Measurements from ENCODE around the gene CCDC188.
A peak's percentile ranks its signal among the peaks of the same experiment; 100 is the strongest.
"Not testable (repeated sequence)": the region's sequence is repeated elsewhere in the genome, so short reads cannot be mapped to it uniquely, and the experiment has no call there.

Gene CCDC188

DNA sequence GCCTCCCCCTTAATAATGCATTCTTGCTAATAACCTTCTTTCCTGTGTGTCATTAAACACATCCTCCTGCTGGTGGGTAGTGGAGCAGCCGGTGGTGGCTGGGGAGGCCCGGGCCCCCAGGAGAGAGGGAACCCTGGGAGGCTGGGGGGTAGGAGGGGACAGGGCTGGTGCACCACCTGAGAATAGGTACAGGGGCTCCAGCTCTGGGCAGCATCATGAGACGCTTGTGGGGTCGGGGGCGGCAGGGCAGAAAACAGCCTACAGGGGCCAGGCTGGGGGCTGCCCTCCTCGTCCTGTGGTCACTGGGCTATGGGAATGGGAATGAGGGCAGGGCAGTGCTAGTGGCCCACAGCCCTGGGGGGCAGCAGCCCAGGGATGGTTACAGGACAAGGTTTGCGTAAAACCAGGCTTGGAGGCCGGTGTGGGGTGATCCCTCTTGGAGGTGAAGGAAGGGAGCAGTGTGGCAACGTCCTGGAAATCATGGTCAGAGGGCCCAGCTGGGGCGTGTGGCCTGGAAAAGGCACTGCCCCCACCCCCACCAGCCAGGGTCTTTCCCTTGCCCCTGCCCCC is 18.5 kb upstream of the CCDC188 start:
- H3K27ac Mint-ChIP-seq = no peak overlapping the region
- no peak overlapping the region for H3K4me3 Mint-ChIP-seq
- H3K4me1 Mint-ChIP-seq (ENCODE audit: low read depth) = no peaks in the 10 kb centered on the region
- H3K27me3 Mint-ChIP-seq (ENCODE audit: low read depth) = no peaks in the 10 kb centered on the region
- no peak for DNase-seq (ENCODE audit: low spot score)
- H3K9me3 Mint-ChIP-seq = peaks cover 1% of the 10 kb centered on the region
- no peaks in the 10 kb centered on the region for H3K36me3 Mint-ChIP-seq (ENCODE audit: low read depth)

DNA sequence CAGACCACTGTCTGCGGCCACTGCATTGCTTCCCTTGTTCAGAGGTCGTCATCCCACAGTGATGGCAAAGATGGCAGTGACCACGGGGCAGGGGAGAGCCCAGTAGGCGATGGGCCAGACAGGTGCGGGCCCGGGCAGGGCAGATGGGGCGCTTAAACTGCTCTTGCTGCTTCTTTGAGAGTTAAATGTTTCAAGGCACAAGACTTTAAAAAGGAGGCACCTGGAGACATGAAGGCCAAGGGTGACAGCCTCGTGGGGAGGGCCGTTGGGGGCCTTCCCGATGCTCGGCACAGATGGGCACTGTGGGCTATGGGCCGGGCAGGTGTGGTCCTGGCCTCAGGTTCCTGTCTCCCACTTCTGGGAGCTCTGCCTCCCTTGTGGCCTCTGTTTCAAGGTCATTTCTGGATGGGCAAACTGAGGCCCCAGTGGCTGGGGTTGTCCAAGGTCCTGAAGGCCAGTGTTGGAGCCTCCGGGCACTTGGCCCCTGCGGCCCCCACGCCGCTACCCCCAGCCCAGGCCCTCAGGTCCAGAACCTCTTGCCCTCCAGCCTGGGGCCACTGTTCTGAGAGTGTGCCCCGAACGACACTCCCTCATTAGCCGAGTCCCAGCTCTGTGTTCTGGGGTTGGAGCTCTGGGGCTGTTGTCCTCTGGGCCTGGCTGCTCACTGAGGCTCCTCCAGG is 16.9 kb upstream of the CCDC188 start:
- peaks cover 6% of the 10 kb centered on the region for H3K9me3 Mint-ChIP-seq
- no peak overlapping the region for H3K4me3 Mint-ChIP-seq
- no peak for DNase-seq (ENCODE audit: low spot score)
- H3K4me1 Mint-ChIP-seq (ENCODE audit: low read depth) = no peaks in the 10 kb centered on the region
- H3K36me3 Mint-ChIP-seq (ENCODE audit: low read depth) = no peaks in the 10 kb centered on the region
- H3K27ac Mint-ChIP-seq = no peak overlapping the region
- no peaks in the 10 kb centered on the region for H3K27me3 Mint-ChIP-seq (ENCODE audit: low read depth)

GRCh38 chr22:20166703-20167102 is 15.8 kb upstream of the CCDC188 start:
- Mint-ChIP-seq H3K4me3 (no peak overlapping the region), H3K9me3 (peaks cover 6% of the 10 kb centered on the region), H3K27me3 (ENCODE audit: low read depth) (no peaks in the 10 kb centered on the region), H3K4me1 (ENCODE audit: low read depth) (no peaks in the 10 kb centered on the region), H3K27ac (no peak overlapping the region), H3K36me3 (ENCODE audit: low read depth) (no peaks in the 10 kb centered on the region)
- DNase-seq (ENCODE audit: low spot score) = no peak

DNA sequence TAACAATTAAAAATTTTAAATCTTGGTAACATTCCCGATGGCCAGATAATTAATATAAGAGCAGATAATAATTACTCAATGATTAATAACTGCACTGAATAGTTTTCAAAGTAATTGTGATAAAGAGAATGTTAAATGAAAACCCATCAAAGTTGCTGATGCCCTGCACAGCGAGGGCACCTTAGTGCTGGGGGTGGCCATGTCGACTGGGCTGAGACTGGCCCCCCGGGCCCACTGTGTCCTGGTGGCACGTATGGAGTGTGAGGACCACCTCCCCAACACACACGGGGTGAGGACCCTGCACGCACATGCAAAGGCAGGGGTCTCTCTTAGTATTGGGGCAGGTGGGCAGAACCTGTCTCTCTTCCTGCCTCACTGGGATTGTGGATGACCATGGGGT is 15.1 kb upstream of the CCDC188 start:
- H3K36me3 Mint-ChIP-seq (ENCODE audit: low read depth) = no peaks in the 10 kb centered on the region
- peaks cover 6% of the 10 kb centered on the region for H3K9me3 Mint-ChIP-seq

DNA sequence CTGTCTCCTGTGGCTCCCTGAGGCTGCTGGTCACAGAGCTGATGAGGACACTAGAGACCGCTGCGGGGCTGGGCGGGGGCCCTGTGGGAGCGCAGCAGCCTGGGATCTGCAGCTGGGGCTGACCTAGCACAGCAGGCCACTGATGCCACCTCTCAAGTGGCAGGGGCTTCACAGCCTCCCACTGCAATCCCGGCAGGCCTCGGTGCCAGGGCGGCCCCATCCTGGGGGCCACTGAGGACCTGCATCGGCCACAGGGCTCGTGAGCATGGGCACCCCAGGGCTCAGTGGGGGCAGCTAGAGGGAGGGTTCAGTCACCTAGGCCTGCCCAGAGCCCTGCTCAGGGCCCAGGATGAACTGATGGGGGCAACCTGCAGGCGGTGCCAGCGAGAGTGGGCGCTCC is 14.6 kb upstream of the CCDC188 start:
- Mint-ChIP-seq H3K9me3 (peaks cover 6% of the 10 kb centered on the region), H3K4me3 (no peak overlapping the region), H3K27ac (no peak overlapping the region), H3K27me3 (ENCODE audit: low read depth) (no peaks in the 10 kb centered on the region), H3K36me3 (ENCODE audit: low read depth) (no peaks in the 10 kb centered on the region), H3K4me1 (ENCODE audit: low read depth) (no peaks in the 10 kb centered on the region)
- DNase-seq (ENCODE audit: low spot score) = no peak

More for the DNA sequence above, 15.1 kb upstream of the CCDC188 start:
- H3K27ac Mint-ChIP-seq = no peak overlapping the region
- no peak overlapping the region for H3K4me3 Mint-ChIP-seq
- no peak for DNase-seq (ENCODE audit: low spot score)
- H3K27me3 Mint-ChIP-seq (ENCODE audit: low read depth) = no peaks in the 10 kb centered on the region
- no peaks in the 10 kb centered on the region for H3K4me1 Mint-ChIP-seq (ENCODE audit: low read depth)

- Mint-ChIP-seq H3K4me3 (no peak overlapping the region), H3K9me3 (peaks cover 6% of the 10 kb centered on the region), H3K36me3 (ENCODE audit: low read depth) (no peaks in the 10 kb centered on the region), H3K4me1 (ENCODE audit: low read depth) (no peaks in the 10 kb centered on the region), H3K27ac (no peak overlapping the region), H3K27me3 (ENCODE audit: low read depth) (no peaks in the 10 kb centered on the region)
- no peak for DNase-seq (ENCODE audit: low spot score)
These were observed 14.0 kb upstream of the CCDC188 start for GRCh38 chr22:20164863-20165262.

GRCh38 chr22:20160041-20160440 is 9.2 kb upstream of the CCDC188 start:
- no peaks in the 10 kb centered on the region for H3K36me3 Mint-ChIP-seq (ENCODE audit: low read depth)
- no peak overlapping the region for H3K27ac Mint-ChIP-seq
- peaks cover 6% of the 10 kb centered on the region for H3K9me3 Mint-ChIP-seq
- no peak overlapping the region for H3K4me3 Mint-ChIP-seq
- H3K27me3 Mint-ChIP-seq (ENCODE audit: low read depth) = peaks cover 4% of the 10 kb centered on the region
- no peaks in the 10 kb centered on the region for H3K4me1 Mint-ChIP-seq (ENCODE audit: low read depth)
- no peak for DNase-seq (ENCODE audit: low spot score)

GRCh38 chr22:20159531-20159930 is 8.7 kb upstream of the CCDC188 start:
- H3K36me3 Mint-ChIP-seq (ENCODE audit: low read depth); H3K4me1 Mint-ChIP-seq (ENCODE audit: low read depth); H3K27me3 Mint-ChIP-seq (ENCODE audit: low read depth); H3K9me3 Mint-ChIP-seq; H3K4me3 Mint-ChIP-seq; DNase-seq (ENCODE audit: low spot score); H3K27ac Mint-ChIP-seq: not testable (repeated sequence)

DNA sequence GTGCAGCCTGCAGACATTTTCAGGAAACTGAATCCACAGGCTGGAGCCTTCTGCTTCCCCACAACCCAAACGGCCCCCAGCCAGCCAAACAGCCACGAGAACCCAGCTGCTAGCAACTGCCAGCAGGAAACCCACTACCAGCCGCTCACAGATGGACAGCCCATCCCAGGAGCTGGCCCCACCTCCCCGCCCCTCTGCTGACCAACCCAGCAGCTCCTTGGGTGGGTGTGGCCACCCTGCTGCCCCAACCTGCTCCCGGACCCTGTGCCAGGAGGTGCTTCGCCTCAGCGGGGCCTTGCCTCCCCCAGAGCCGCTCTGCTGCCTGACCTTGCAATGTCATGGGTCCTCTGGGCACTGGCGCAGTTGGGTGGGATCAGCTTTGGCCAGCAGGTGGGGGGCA is 8.2 kb upstream of the CCDC188 start:
- no peak for DNase-seq (ENCODE audit: low spot score)
- H3K36me3 Mint-ChIP-seq (ENCODE audit: low read depth) = no peaks in the 10 kb centered on the region
- peaks cover 4% of the 10 kb centered on the region for H3K27me3 Mint-ChIP-seq (ENCODE audit: low read depth)
- H3K27ac Mint-ChIP-seq = no peak overlapping the region
- no peaks in the 10 kb centered on the region for H3K4me1 Mint-ChIP-seq (ENCODE audit: low read depth)
- H3K4me3 Mint-ChIP-seq = no peak overlapping the region
- H3K9me3 Mint-ChIP-seq = peaks cover 2% of the 10 kb centered on the region

DNA sequence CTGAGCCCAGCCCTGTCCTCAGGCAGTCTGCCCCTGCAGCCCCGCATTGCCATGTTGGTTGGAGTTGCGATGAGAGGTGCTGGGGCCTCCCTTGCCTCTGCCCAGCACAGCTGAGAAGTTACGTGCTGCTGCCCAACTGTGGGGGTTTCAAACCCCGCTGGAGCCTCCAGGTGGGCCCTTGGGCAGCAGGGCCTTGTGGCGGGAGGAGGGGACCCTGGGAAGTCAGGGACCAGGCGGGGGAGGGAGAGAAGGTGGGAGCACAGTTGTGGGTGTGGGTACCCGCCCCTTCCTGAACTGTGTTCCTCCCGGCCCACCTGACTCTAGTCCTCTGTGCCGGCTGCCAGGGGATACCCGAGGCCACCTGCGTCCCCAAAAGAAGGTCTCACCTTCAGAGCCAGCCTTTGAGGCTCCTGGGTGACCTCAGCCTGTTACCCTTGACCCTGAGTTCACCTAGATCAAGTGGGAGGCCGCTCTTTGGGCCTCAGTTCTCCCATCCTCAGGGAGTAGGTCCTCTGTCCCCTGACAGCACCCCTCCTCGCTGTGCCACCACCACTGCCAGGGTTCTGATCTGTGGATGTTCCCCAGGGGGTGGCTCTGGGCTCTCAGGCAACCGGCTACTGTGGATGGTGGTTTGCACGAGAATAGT is 7.7 kb upstream of the CCDC188 start:
- Mint-ChIP-seq H3K27me3 (ENCODE audit: low read depth) (peaks cover 4% of the 10 kb centered on the region), H3K36me3 (ENCODE audit: low read depth) (no peaks in the 10 kb centered on the region), H3K27ac (no peak overlapping the region), H3K4me3 (no peak overlapping the region), H3K9me3 (no peaks in the 10 kb centered on the region), H3K4me1 (ENCODE audit: low read depth) (no peaks in the 10 kb centered on the region)
- DNase-seq (ENCODE audit: low spot score) = no peak

DNA sequence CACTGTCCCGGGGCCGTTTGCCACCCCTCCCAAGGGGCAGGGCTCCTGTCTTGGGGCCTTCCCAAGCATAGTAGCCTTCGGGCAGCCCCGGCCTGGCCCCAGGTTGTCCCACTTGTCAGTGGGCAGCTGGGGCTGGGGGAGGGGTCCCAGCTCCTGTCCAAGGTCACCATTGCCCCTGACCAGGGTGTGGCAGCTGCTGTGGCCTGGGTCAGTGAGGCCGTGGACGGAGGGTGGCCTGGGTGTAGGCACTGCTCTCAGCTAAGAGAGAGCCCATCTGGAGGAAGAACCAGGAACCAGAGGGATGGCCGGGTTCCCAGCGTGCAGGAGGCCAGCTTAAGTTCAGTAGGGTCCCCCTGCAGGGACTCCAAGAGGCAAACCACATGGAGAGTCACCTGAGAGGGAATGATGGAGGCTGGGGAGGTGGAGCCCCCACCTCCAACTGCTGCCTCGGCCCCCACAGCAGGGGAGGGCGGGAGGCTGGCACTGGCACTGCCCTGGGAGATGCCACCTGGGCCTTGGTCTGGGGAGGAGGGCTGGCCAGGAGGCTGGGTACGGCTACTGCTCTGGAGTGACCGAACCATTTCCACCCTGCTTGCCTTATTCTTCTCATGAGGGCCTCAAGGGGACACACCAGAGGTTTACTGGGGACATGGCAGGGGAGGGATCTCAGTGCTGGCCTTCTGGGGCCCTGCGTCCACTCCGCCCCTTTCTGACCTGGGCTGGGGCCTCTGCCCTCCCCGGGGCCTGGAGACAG is 6.8 kb upstream of the CCDC188 start:
- Mint-ChIP-seq H3K27me3 (ENCODE audit: low read depth) (peaks cover 4% of the 10 kb centered on the region), H3K27ac (no peak overlapping the region), H3K4me3 (no peak overlapping the region), H3K36me3 (ENCODE audit: low read depth) (no peaks in the 10 kb centered on the region), H3K4me1 (ENCODE audit: low read depth) (no peaks in the 10 kb centered on the region), H3K9me3 (no peaks in the 10 kb centered on the region)
- DNase-seq (ENCODE audit: low spot score) = no peak

DNA sequence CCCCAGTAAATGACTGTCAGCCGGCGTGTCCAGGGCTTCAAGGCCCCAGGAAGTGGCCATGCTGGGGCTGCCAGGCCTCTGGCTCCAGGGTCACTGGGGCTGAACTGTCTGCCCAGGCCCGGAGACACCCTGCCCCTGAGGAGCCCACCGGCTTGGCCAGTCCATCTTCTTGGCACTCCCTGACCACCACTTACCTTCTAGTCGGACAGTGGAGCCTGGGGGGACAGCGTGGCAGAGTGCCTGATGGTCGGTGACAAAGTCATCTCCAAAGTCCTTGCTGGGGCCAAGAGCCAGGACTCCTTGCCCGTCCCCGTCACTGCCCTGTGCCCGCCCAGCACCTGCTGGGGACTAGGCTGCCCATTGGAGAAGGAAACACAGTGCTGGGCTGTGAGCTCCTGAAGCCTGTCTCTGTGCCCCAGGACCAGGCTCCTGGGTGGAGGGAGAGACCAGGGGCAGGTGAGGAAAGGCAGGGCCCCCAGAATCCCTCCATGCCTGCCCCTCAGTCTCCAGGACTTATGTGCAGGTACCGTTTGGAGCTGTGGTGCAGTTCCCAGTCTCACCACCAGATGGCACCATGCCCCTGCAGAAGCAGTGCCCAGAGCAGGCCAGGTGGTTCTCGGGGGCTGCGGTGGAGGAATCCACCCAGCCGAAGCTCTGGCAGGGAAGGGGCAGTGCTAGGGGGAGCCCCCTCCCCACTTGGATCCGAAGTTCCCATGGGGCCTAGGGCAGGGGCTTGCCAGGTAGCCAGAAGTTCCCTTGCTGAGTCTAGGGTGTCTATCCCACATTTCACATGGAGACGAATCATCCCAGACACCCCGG is 6.0 kb upstream of the CCDC188 start:
- no peaks in the 10 kb centered on the region for H3K36me3 Mint-ChIP-seq (ENCODE audit: low read depth)
- H3K27me3 Mint-ChIP-seq (ENCODE audit: low read depth) = peaks cover 4% of the 10 kb centered on the region
- peak; percentile 74 for DNase-seq (ENCODE audit: low spot score)
- H3K4me3 Mint-ChIP-seq = no peak overlapping the region
- H3K4me1 Mint-ChIP-seq (ENCODE audit: low read depth) = no peaks in the 10 kb centered on the region
- H3K27ac Mint-ChIP-seq = no peak overlapping the region
- no peaks in the 10 kb centered on the region for H3K9me3 Mint-ChIP-seq

GRCh38 chr22:20156042-20156389 is 5.2 kb upstream of the CCDC188 start:
- Mint-ChIP-seq H3K9me3 (no peaks in the 10 kb centered on the region), H3K4me1 (ENCODE audit: low read depth) (no peaks in the 10 kb centered on the region), H3K27ac (no peak overlapping the region), H3K36me3 (ENCODE audit: low read depth) (no peaks in the 10 kb centered on the region), H3K4me3 (no peak overlapping the region), H3K27me3 (ENCODE audit: low read depth) (peaks cover 4% of the 10 kb centered on the region)
- no peak for DNase-seq (ENCODE audit: low spot score)
